ENCODE data around the gene GPR137.

GPR137 gene

GRCh38 chr11:64324692-64325469, 39.2 kb downstream of the GPR137 start:
- H3K4me3 ChIP-seq, result no peak overlapping the region
- TF ChIP-seq Cebpa-rat (IDR thresholded peaks at IDR 0.05), result no peak
- H3K27ac ChIP-seq, result no peak overlapping the region
- no peaks in the 10 kb centered on the region for H4K20me1 ChIP-seq
- H3K36me3 ChIP-seq, result peaks cover 32% of the 10 kb centered on the region
- no peaks in the 10 kb centered on the region for H3K27me3 ChIP-seq
- no peaks in the 10 kb centered on the region for H3K9me3 ChIP-seq
- H3K4me2 ChIP-seq, result no peak overlapping the region
- H3K4me1 ChIP-seq, result peaks cover 23% of the 10 kb centered on the region
- no peak overlapping the region for H3K9ac ChIP-seq

GRCh38 chr11:64327375-64327774, 41.7 kb downstream of the GPR137 start:
- H3K36me3 ChIP-seq, result peaks cover 8% of the 10 kb centered on the region; the same call in 1 of the 2 replicates
- no peaks in the 10 kb centered on the region for H4K20me1 ChIP-seq
- H3K4me1 ChIP-seq, result peaks cover 30% of the 10 kb centered on the region
- no peaks in the 10 kb centered on the region for H3K27me3 ChIP-seq
- no peaks in the 10 kb centered on the region for H3K9me3 ChIP-seq
- no peak for TF ChIP-seq Cebpa-rat (IDR thresholded peaks at IDR 0.05)
- no peak overlapping the region for H3K4me3 ChIP-seq
- H3K27ac ChIP-seq, result no peak overlapping the region
- H3K4me2 ChIP-seq, result no peak overlapping the region
- no peak overlapping the region for H3K9ac ChIP-seq

- no peak for TF ChIP-seq Cebpa-rat (IDR thresholded peaks at IDR 0.05)
Observed at GRCh38 chr11:64327993-64328392, 42.3 kb downstream of the GPR137 start.

GRCh38 chr11:64330888-64331287, 45.2 kb downstream of the GPR137 start:
- Histone ChIP-seq H3K27ac (no peak overlapping the region), H3K9ac (no peak overlapping the region), H3K4me2 (no peak overlapping the region), H3K9me3 (no peaks in the 10 kb centered on the region), H3K4me1 (peaks cover 32% of the 10 kb centered on the region), H3K4me3 (no peak overlapping the region), H4K20me1 (no peaks in the 10 kb centered on the region), H3K27me3 (no peaks in the 10 kb centered on the region), H3K36me3 (no peaks in the 10 kb centered on the region)
- TF ChIP-seq Cebpa-rat (IDR thresholded peaks at IDR 0.05), result no peak

More at GRCh38 chr11:64327993-64328392, 42.3 kb downstream of the GPR137 start:
- no peak overlapping the region for H3K9ac ChIP-seq
- no peak overlapping the region for H3K4me2 ChIP-seq
- H3K4me3 ChIP-seq, result no peak overlapping the region
- peaks cover 27% of the 10 kb centered on the region for H3K4me1 ChIP-seq
- H3K36me3 ChIP-seq, result 0 out of 2 replicates have a peak, but pooled peaks cover 2% of the 10 kb centered on the region
- no peak overlapping the region for H3K27ac ChIP-seq
- no peaks in the 10 kb centered on the region for H4K20me1 ChIP-seq
- no peaks in the 10 kb centered on the region for H3K9me3 ChIP-seq
- H3K27me3 ChIP-seq, result no peaks in the 10 kb centered on the region

GRCh38 chr11:64331569-64332371, 46.1 kb downstream of the GPR137 start:
- peak overlapping the region; percentile 35; the same call in 1 of the 2 replicates for H3K27ac ChIP-seq
- no peaks in the 10 kb centered on the region for H3K9me3 ChIP-seq
- H3K36me3 ChIP-seq, result no peaks in the 10 kb centered on the region
- no peak for TF ChIP-seq Cebpa-rat (IDR thresholded peaks at IDR 0.05)
- no peaks in the 10 kb centered on the region for H3K27me3 ChIP-seq
- H3K4me2 ChIP-seq, result peak overlapping the region; percentile 73
- H3K4me3 ChIP-seq, result no peak overlapping the region
- no peak overlapping the region for H3K9ac ChIP-seq
- peaks cover 40% of the 10 kb centered on the region for H3K4me1 ChIP-seq
- no peaks in the 10 kb centered on the region for H4K20me1 ChIP-seq

GRCh38 chr11:64333556-64333955, 47.9 kb downstream of the GPR137 start:
- no peak overlapping the region for H3K4me3 ChIP-seq
- H3K27ac ChIP-seq, result no peak overlapping the region
- H3K36me3 ChIP-seq, result no peaks in the 10 kb centered on the region
- H3K4me1 ChIP-seq, result peaks cover 43% of the 10 kb centered on the region
- H3K4me2 ChIP-seq, result no peak overlapping the region
- no peak for TF ChIP-seq Cebpa-rat (IDR thresholded peaks at IDR 0.05)
- H3K9me3 ChIP-seq, result no peaks in the 10 kb centered on the region
- no peak overlapping the region for H3K9ac ChIP-seq
- no peaks in the 10 kb centered on the region for H3K27me3 ChIP-seq
- no peaks in the 10 kb centered on the region for H4K20me1 ChIP-seq

- peak overlapping the region; percentile 67 for H3K4me2 ChIP-seq
- H3K9ac ChIP-seq, result no peak overlapping the region
- H3K27me3 ChIP-seq, result no peaks in the 10 kb centered on the region
- H3K9me3 ChIP-seq, result no peaks in the 10 kb centered on the region
- TF ChIP-seq Cebpa-rat (IDR thresholded peaks at IDR 0.05), result peak; percentile 98
- H3K4me3 ChIP-seq, result no peak overlapping the region
- peak overlapping the region; percentile 49 for H3K27ac ChIP-seq
- H3K36me3 ChIP-seq, result no peaks in the 10 kb centered on the region
- H3K4me1 ChIP-seq, result peaks cover 58% of the 10 kb centered on the region
- H4K20me1 ChIP-seq, result no peaks in the 10 kb centered on the region
Observed at GRCh38 chr11:64334764-64335735, 49.4 kb downstream of the GPR137 start.

GRCh38 chr11:64337538-64338249, 52.0 kb downstream of the GPR137 start:
- H3K36me3 ChIP-seq, result no peaks in the 10 kb centered on the region
- no peaks in the 10 kb centered on the region for H3K27me3 ChIP-seq
- H3K4me2 ChIP-seq, result no peak overlapping the region
- peaks cover 67% of the 10 kb centered on the region for H3K4me1 ChIP-seq
- no peaks in the 10 kb centered on the region for H4K20me1 ChIP-seq
- no peak overlapping the region for H3K27ac ChIP-seq
- no peak for TF ChIP-seq Cebpa-rat (IDR thresholded peaks at IDR 0.05)
- H3K9ac ChIP-seq, result no peak overlapping the region
- no peaks in the 10 kb centered on the region for H3K9me3 ChIP-seq
- no peak overlapping the region for H3K4me3 ChIP-seq

GRCh38 chr11:64338716-64339115, 53.1 kb downstream of the GPR137 start:
- Histone ChIP-seq H4K20me1 (no peaks in the 10 kb centered on the region), H3K27me3 (no peaks in the 10 kb centered on the region), H3K36me3 (peaks cover 5% of the 10 kb centered on the region; the same call in 1 of the 2 replicates), H3K4me3 (no peak overlapping the region), H3K4me1 (peaks cover 75% of the 10 kb centered on the region), H3K27ac (peak overlapping the region; percentile 90), H3K9me3 (no peaks in the 10 kb centered on the region), H3K9ac (no peak overlapping the region), H3K4me2 (peak overlapping the region; percentile 95; the same call in 1 of the 2 replicates)
- no peak for TF ChIP-seq Cebpa-rat (IDR thresholded peaks at IDR 0.05)
